Panc1 (cell line): ENCODE data around the gene ZNF440. TPM values are rescaled to one million over a fixed set of nuclear protein-coding genes. Genes with fewer than 3 reads are reported as not detected.
A peak's percentile ranks its signal among the peaks of the same experiment; 100 is the strongest.
"Not testable (repeated sequence)": the region's sequence is repeated elsewhere in the genome, so short reads cannot be mapped to it uniquely, and the experiment has no call there.

ENCODE experiments used
- ATAC-seq: fragments of 200-7000 bp; cut with Tn5 transposase; 2 replicates; pipeline ENCODE4 v1.9.1; 2020; ENCODE audit warnings: mild to moderate bottlenecking, moderate library complexity
- BruUV-seq: library from RNA; stranded (reverse); fragments of 400-500 nt; replicated peaks from 2 replicates; lab custom pipeline; 2021; lab: Mats Ljungman, UMichigan
- CTCF ChIA-PET: fragments of 300-600 bp; sonication (Branson Sonifier 250); formaldehyde crosslinking; loops from one replicate; lab custom pipeline; 2022; ENCODE audit warnings: antibody characterized with exemption; lab: Charles Lee
- POLR2A ChIA-PET: fragments of 300-600 bp; sonication (Branson Sonifier 250); formaldehyde crosslinking; loops from one replicate; lab custom pipeline; 2022; ENCODE audit warnings: antibody characterized with exemption; lab: Charles Lee
- DNase-seq: peaks from one replicate; pipeline ENCODE4 v3.0.0-alpha.2; 2010; ENCODE audit warnings: low read depth, low spot score
- H3K27ac ChIP-seq: 2 replicates; pipeline ENCODE4 v1.5.1; 2011; ENCODE audit warnings: mild to moderate bottlenecking, low read length, inconsistent platforms
- H3K27me3 ChIP-seq: fragments of 200-500 bp; sonication (Bioruptor generic); 2 replicates; pipeline ENCODE4 v1.6.0; 2014; ENCODE audit warnings: low read length, inconsistent platforms; ENCODE audit not compliant: control insufficient read depth, insufficient read depth
- H3K36me3 ChIP-seq: fragments of 200-500 bp; sonication (Bioruptor generic); 2 replicates; pipeline ENCODE4 v1.5.1; 2014; ENCODE audit warnings: inconsistent platforms, mild to moderate bottlenecking, low read length, moderate library complexity; ENCODE audit not compliant: control insufficient read depth, insufficient read depth
- H3K4me1 ChIP-seq: 2 replicates; pipeline ENCODE4 v1.5.1; 2011; ENCODE audit warnings: inconsistent platforms, mild to moderate bottlenecking, low read length, moderate library complexity; ENCODE audit not compliant: control insufficient read depth, insufficient read depth
- H3K4me3 ChIP-seq, 2 experiments: 2 replicates each; pipeline ENCODE4 v1.5.1; 2011 to 2012; ENCODE audit warnings: low read depth in 2 of 2, low read length in 2 of 2, mild to moderate bottlenecking in 2 of 2, inconsistent platforms in 1 of 2, moderate library complexity in 1 of 2
- H3K9me3 ChIP-seq: fragments of 200-500 bp; sonication (Bioruptor generic); 2 replicates; pipeline ENCODE4 v1.5.1; 2014; ENCODE audit warnings: low read depth, mild to moderate bottlenecking, inconsistent platforms, low read length, moderate library complexity; ENCODE audit not compliant: control insufficient read depth, insufficient read depth
- POLR2AphosphoS5 ChIP-seq: IDR thresholded peaks from 2 replicates; pipeline ENCODE4 v1.6.1; 2012; ENCODE audit warnings: mild to moderate bottlenecking, low read depth, low read length, moderate library complexity
- REST ChIP-seq, 2 experiments: IDR thresholded peaks; 2 replicates each; pipeline ENCODE4 v1.6.1; 2011 to 2012; ENCODE audit warnings: low read depth in 2 of 2, control low read depth in 1 of 2, low read length in 1 of 2, mild to moderate bottlenecking in 1 of 2, moderate library complexity in 1 of 2; ENCODE audit not compliant: insufficient read depth in 1 of 2
- SIN3A ChIP-seq: IDR thresholded peaks from 2 replicates; pipeline ENCODE4 v1.6.1; 2012; ENCODE audit warnings: low read depth, mild to moderate bottlenecking, low read length, moderate library complexity, borderline replicate concordance; ENCODE audit not compliant: insufficient read depth
- TCF7L2 ChIP-seq: IDR thresholded peaks from 2 replicates; pipeline ENCODE4 v1.6.1; 2011; ENCODE audit warnings: mild to moderate bottlenecking, low read depth, low read length, inconsistent platforms
- in situ Hi-C: cut with HindIII; loops from 2 replicates; pipeline ENCODE4 v1.10.0; 2016; ENCODE audit warnings: low sequenced_read_pairs, low pct_unique_long_range_greater_than_20kb
- intact Hi-C: fragments of 100-400 bp; cut with micrococcal nuclease; formaldehyde crosslinking; loops from one replicate; pipeline ENCODE4 v1.10.0; 2022; ENCODE audit not compliant: unreplicated experiment
- total RNA-seq: library from RNA; stranded (reverse); gene quantifications from one replicate; pipeline ENCODE4 v1.2.1, GENCODE V29; 2021; ENCODE audit not compliant: unreplicated experiment
- TF ChIP-seq, protein P1 (sequence below): fragments of 450-650 bp; IDR thresholded peaks from 2 replicates; pipeline ENCODE4 v1.5.1; 2017; ENCODE audit warnings: mild to moderate bottlenecking

ZNF440 gene
- total RNA-seq, 1 experiment from 2014 or later, result 12.9 TPM

DNA sequence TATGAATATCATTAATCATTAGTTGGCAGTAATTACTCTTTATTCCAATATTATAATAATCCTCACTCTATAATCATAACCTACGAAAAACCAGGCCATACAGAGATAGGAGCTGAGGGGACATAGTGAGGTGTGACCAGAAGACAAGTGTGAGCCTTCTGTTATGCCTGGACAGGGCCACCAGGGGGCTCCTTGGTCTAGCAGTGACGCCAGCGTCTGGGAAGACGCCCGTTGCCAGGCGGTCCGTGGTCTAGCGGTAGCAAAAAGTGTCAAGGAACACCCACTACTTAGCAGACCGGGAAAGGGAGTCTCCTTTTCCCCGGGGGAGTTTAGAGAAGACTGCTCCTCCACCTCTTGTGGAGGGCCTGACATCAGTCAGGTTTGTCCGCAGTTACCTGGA is 42.6 kb upstream of the ZNF440 start:
- TF ChIP-seq, protein P1, sequence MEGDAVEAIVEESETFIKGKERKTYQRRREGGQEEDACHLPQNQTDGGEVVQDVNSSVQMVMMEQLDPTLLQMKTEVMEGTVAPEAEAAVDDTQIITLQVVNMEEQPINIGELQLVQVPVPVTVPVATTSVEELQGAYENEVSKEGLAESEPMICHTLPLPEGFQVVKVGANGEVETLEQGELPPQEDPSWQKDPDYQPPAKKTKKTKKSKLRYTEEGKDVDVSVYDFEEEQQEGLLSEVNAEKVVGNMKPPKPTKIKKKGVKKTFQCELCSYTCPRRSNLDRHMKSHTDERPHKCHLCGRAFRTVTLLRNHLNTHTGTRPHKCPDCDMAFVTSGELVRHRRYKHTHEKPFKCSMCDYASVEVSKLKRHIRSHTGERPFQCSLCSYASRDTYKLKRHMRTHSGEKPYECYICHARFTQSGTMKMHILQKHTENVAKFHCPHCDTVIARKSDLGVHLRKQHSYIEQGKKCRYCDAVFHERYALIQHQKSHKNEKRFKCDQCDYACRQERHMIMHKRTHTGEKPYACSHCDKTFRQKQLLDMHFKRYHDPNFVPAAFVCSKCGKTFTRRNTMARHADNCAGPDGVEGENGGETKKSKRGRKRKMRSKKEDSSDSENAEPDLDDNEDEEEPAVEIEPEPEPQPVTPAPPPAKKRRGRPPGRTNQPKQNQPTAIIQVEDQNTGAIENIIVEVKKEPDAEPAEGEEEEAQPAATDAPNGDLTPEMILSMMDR, result peak; percentile 36
- H3K9me3 ChIP-seq, result peaks cover 18% of the 10 kb centered on the region; the same call in 1 of the 2 replicates
- in situ Hi-C loops, CTCF ChIA-PET, H3K4me3 ChIP-seq, DNase-seq, BruUV-seq, H3K27ac ChIP-seq, H3K27me3 ChIP-seq, POLR2A ChIA-PET, ATAC-seq, intact Hi-C loops, H3K36me3 ChIP-seq, H3K4me1 ChIP-seq: not testable (repeated sequence)

DNA sequence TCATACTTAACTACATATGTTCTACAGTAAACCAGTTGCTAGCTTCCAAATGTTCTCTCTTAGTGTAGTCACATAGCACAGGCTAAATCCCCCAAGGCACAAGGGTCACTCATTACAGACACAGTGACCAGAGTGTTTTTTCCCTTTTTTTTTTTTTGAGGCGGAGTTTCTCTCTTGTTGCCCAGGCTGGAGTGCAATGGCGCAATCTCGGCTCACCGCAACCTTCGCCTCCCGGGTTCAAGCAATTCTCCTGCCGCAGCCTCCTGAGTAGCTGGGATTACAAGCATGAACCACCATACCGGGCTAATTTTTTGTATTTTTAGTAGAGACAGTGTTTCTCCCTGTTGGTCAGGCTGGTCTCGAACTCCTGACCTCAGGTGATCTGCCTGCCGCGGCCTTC is 37.4 kb upstream of the ZNF440 start:
- H3K9me3 ChIP-seq, result peaks cover 49% of the 10 kb centered on the region
- POLR2A ChIA-PET, H3K4me1 ChIP-seq, in situ Hi-C loops, ATAC-seq, H3K27ac ChIP-seq, H3K36me3 ChIP-seq, H3K4me3 ChIP-seq, BruUV-seq, intact Hi-C loops, H3K27me3 ChIP-seq, DNase-seq: not testable (repeated sequence)
- CTCF ChIA-PET, result interaction anchor here (0.7 kb wide), 1 partner anchor 68 kb away, joined by 4 read pairs; no protein-coding TSS in a partner anchor

DNA sequence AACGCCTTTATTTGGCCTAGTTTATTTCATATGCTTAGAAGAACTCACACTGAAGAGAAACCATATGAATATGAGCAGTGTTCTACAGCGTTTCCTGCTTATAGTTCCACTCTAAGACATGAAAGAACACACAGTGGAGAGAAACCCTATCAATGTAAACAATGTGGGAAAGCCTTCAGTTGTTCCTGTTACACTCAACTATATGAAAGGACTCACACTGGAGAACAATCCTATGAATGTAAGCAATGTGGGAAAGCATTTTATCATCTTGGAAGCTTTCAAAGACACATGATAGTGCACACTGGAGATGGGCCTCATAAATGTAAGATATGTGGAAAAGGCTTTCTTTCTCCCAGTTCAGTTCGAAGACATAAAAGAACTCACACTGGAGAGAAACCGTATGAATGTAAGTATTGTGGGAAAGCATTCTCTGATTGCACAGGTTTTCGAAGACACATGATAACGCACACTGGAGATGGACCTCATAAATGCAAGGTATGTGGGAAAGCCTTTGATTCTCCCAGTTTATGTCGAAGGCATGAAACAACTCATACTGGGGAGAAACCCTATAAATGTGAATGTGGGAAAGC is 33.5 kb upstream of the ZNF440 start:
- in situ Hi-C loops (no loop called here), intact Hi-C loops (no loop called here)
- H3K36me3 ChIP-seq, result no peaks in the 10 kb centered on the region
- BruUV-seq, result no TSS peak
- TF ChIP-seq REST (IDR thresholded peaks at IDR 0.05; ENCODE audit: insufficient read depth in 1 of 2, low read depth in 2 of 2, low read length in 1 of 2), result no peak
- no peak for TF ChIP-seq TCF7L2
- TF ChIP-seq SIN3A, result no peak
- TF ChIP-seq, protein P1, result no peak
- TF ChIP-seq POLR2AphosphoS5, result no peak
- ChIA-PET CTCF (no interaction called here), POLR2A (no interaction called here)
- DNase-seq, result no peak
- peaks cover 59% of the 10 kb centered on the region for H3K9me3 ChIP-seq
- no peaks in the 10 kb centered on the region for H3K4me1 ChIP-seq
- H3K27me3 ChIP-seq, result no peaks in the 10 kb centered on the region
- no peak overlapping the region for H3K4me3 ChIP-seq
- no peak for ATAC-seq
- H3K27ac ChIP-seq, result no peak overlapping the region
